Panc1 (cell line): ENCODE measurements around the gene LNX2.

Experiments used
- CTCF ChIP-seq: fragments of 450-650 bp; IDR thresholded peaks from 2 replicates; pipeline ENCODE4 v1.5.1; 2017; ENCODE audit warnings: mild to moderate bottlenecking
- POLR2AphosphoS5 ChIP-seq: IDR thresholded peaks from 2 replicates; pipeline ENCODE4 v1.6.1; 2012; ENCODE audit warnings: mild to moderate bottlenecking, low read depth, low read length, moderate library complexity
- SIN3A ChIP-seq: IDR thresholded peaks from 2 replicates; pipeline ENCODE4 v1.6.1; 2012; ENCODE audit warnings: low read depth, mild to moderate bottlenecking, low read length, moderate library complexity, borderline replicate concordance; ENCODE audit not compliant: insufficient read depth

DNA sequence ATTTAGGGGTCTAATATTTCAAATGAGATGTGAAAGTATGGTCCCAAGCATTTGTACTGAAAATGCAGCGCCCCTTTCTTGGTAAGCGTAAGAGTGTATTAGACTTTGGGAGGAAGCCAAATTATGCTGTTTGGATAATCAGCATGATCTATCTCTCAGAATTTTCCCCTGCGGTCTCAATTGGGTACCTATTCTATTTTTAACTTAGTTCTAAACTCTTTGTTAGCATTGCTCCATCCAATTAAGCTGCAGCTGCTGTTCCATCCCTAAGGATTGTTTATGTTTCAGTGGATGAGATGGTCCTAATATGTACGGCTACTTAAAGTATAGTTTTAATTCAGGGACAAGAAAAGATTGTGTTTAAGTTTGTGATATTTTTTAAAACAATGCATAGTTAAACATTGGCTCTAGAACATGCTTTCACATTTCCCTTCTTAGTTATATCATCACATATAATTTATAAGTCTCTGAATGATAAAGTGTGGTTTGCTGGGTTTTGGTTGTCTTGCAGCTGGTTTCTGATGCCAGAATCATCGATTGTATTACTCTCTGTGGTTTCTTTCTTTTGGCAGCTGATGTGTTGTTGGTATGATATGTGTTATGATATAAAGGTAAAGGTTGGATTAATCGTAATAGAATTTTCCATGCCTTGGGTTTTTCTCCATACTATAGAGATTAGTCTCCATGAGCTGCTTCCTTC is 16.4 kb upstream of the LNX2 start:
- TF ChIP-seq SIN3A: no peak
- no peak for TF ChIP-seq CTCF
- no peak for TF ChIP-seq POLR2AphosphoS5
